Astrocyte (in vitro differentiated cells and primary cell): ENCODE measurements around the gene SLC4A9. TPM values are rescaled to one million over a fixed set of nuclear protein-coding genes. Genes with fewer than 3 reads are reported as not detected.

Experiments
- DNase-seq: peaks from one replicate; pipeline ENCODE4 v3.0.0-alpha.2; 2010; ENCODE audit warnings: low read depth
- FAIRE-seq: peaks from 2 replicates; lab custom pipeline; 2011; peaks lifted over from hg19 to GRCh38; lab: Jason Lieb, UNC
- H2AFZ ChIP-seq: 2 replicates; pipeline ENCODE4 v1.6.0; 2012; ENCODE audit warnings: low read depth, low read length, inconsistent platforms
- H3K27ac ChIP-seq: 2 replicates; pipeline ENCODE4 v1.5.1; 2011; ENCODE audit warnings: low read depth, low read length, inconsistent platforms
- H3K27me3 ChIP-seq: 2 replicates; pipeline ENCODE4 v1.6.0; 2011; ENCODE audit warnings: low read length, inconsistent platforms; ENCODE audit not compliant: insufficient read depth
- H3K36me3 ChIP-seq: 2 replicates; pipeline ENCODE4 v1.5.1; 2011; ENCODE audit warnings: low read length, inconsistent platforms; ENCODE audit not compliant: insufficient read depth
- H3K4me1 ChIP-seq: 2 replicates; pipeline ENCODE4 v1.5.1; 2011; ENCODE audit warnings: low read length, inconsistent platforms; ENCODE audit not compliant: insufficient read depth
- H3K4me2 ChIP-seq: 2 replicates; pipeline ENCODE4 v1.6.0; 2012; ENCODE audit warnings: low read length, inconsistent platforms
- H3K4me3 ChIP-seq: 2 replicates; pipeline ENCODE4 v1.5.1; 2011; ENCODE audit warnings: low read depth, mild to moderate bottlenecking, low read length, inconsistent platforms; ENCODE audit not compliant: insufficient read depth
- H3K79me2 ChIP-seq: 2 replicates; pipeline ENCODE4 v1.6.0; 2012; ENCODE audit warnings: mild to moderate bottlenecking, low read length, inconsistent platforms; ENCODE audit not compliant: insufficient read depth
- H3K9ac ChIP-seq: 2 replicates; pipeline ENCODE4 v1.6.0; 2012; ENCODE audit warnings: mild to moderate bottlenecking, low read length, inconsistent platforms
- H3K9me3 ChIP-seq: 2 replicates; pipeline ENCODE4 v1.5.1; 2012; ENCODE audit warnings: low read depth, mild to moderate bottlenecking, low read length, inconsistent platforms; ENCODE audit not compliant: insufficient read depth
- H4K20me1 ChIP-seq: 2 replicates; pipeline ENCODE4 v1.6.0; 2012; ENCODE audit warnings: low read length, inconsistent platforms; ENCODE audit not compliant: insufficient read depth
- H3K27ac Mint-ChIP-seq: one replicate; pipeline ENCODE4 v1.8.0; 2021; ENCODE audit warnings: mild to moderate bottlenecking, mixed read lengths; ENCODE audit not compliant: unreplicated experiment
- H3K27me3 Mint-ChIP-seq: one replicate; pipeline ENCODE4 v1.8.0; 2021; ENCODE audit warnings: low read depth, mixed read lengths; ENCODE audit not compliant: unreplicated experiment
- H3K36me3 Mint-ChIP-seq: one replicate; pipeline ENCODE4 v1.8.0; 2021; ENCODE audit warnings: low read depth, mixed read lengths; ENCODE audit not compliant: unreplicated experiment
- H3K4me1 Mint-ChIP-seq: one replicate; pipeline ENCODE4 v1.8.0; 2021; ENCODE audit warnings: low read depth, mixed read lengths; ENCODE audit not compliant: unreplicated experiment
- H3K4me3 Mint-ChIP-seq: one replicate; pipeline ENCODE4 v1.8.0; 2021; ENCODE audit warnings: mild to moderate bottlenecking, moderate library complexity, mixed read lengths; ENCODE audit not compliant: unreplicated experiment
- H3K9me3 Mint-ChIP-seq: one replicate; pipeline ENCODE4 v1.8.0; 2021; ENCODE audit warnings: mild to moderate bottlenecking, mixed read lengths; ENCODE audit not compliant: unreplicated experiment
- CTCF ChIP-seq: IDR thresholded peaks from 2 replicates; pipeline ENCODE4 v1.5.1; 2011; ENCODE audit warnings: low read depth, mild to moderate bottlenecking, inconsistent platforms, low read length, moderate library complexity; ENCODE audit not compliant: insufficient read depth
- EZH2 ChIP-seq: IDR thresholded peaks from 2 replicates; pipeline ENCODE4 v1.6.1; 2012; ENCODE audit warnings: mild to moderate bottlenecking, low read length, inconsistent platforms; ENCODE audit not compliant: insufficient read depth
- total RNA-seq: library from RNA; stranded (reverse); gene quantifications from 2 replicates; pipeline ENCODE4 v1.2.1, GENCODE V29; 2021

Gene SLC4A9
- total RNA-seq, 1 donor from 2014 or later: 0.25 TPM

GRCh38 chr5:140362311-140362710 is 2.3 kb downstream of the SLC4A9 start:
- no peaks in the 10 kb centered on the region for H3K9me3 Mint-ChIP-seq
- DNase-seq (no peak), FAIRE-seq (no peak)
- H3K27ac ChIP-seq: no peak overlapping the region
- H4K20me1 ChIP-seq: no peaks in the 10 kb centered on the region
- TF ChIP-seq CTCF (no peak), EZH2 (no peak)
- no peaks in the 10 kb centered on the region for H3K9me3 ChIP-seq
- no peak overlapping the region for H3K4me3 ChIP-seq
- H3K9ac ChIP-seq: no peak overlapping the region
- H3K4me1 ChIP-seq: peaks cover 4% of the 10 kb centered on the region
- no peak overlapping the region for H2AFZ ChIP-seq
- H3K27me3 Mint-ChIP-seq: peaks cover 19% of the 10 kb centered on the region
- peaks cover 5% of the 10 kb centered on the region for H3K4me1 Mint-ChIP-seq
- H3K27me3 ChIP-seq: no peaks in the 10 kb centered on the region
- no peaks in the 10 kb centered on the region for H3K36me3 Mint-ChIP-seq
- H3K4me2 ChIP-seq: no peak overlapping the region
- H3K4me3 Mint-ChIP-seq: peak overlapping the region; percentile 72
- no peaks in the 10 kb centered on the region for H3K36me3 ChIP-seq
- H3K79me2 ChIP-seq: no peaks in the 10 kb centered on the region
- H3K27ac Mint-ChIP-seq: no peak overlapping the region

GRCh38 chr5:140362875-140363630 is 3.1 kb downstream of the SLC4A9 start:
- no peaks in the 10 kb centered on the region for H3K9me3 ChIP-seq
- H3K27me3 ChIP-seq: no peaks in the 10 kb centered on the region
- peak; percentile 67 for TF ChIP-seq CTCF
- no peak for TF ChIP-seq EZH2
- no peak for FAIRE-seq
- Mint-ChIP-seq H3K9me3 (no peaks in the 10 kb centered on the region), H3K4me1 (no peaks in the 10 kb centered on the region), H3K4me3 (peak overlapping the region; percentile 34), H3K27ac (no peak overlapping the region), H3K36me3 (no peaks in the 10 kb centered on the region), H3K27me3 (peaks cover 19% of the 10 kb centered on the region)
- no peaks in the 10 kb centered on the region for H3K36me3 ChIP-seq
- H3K27ac ChIP-seq: no peak overlapping the region
- H2AFZ ChIP-seq: peak overlapping the region; percentile 89
- peak overlapping the region; percentile 29 for H3K4me3 ChIP-seq
- H3K4me2 ChIP-seq: peak overlapping the region; percentile 84
- DNase-seq: peak; percentile 22
- no peaks in the 10 kb centered on the region for H3K4me1 ChIP-seq
- no peaks in the 10 kb centered on the region for H4K20me1 ChIP-seq
- H3K79me2 ChIP-seq: no peaks in the 10 kb centered on the region
- H3K9ac ChIP-seq: no peak overlapping the region
